ENCODE measurements around the gene MPHOSPH8. TPM values are rescaled to one million over a fixed set of nuclear protein-coding genes. Genes with fewer than 3 reads are reported as not detected.

MPHOSPH8 gene
- total RNA-seq, 1 donor from 2014 or later, result 9.7 TPM

GRCh38 chr13:19668778-19669177 is 35.3 kb downstream of the MPHOSPH8 start:
- DNase-seq (ENCODE audit: low read depth), result no peak
- no peak overlapping the region for H3K4me3 ChIP-seq (ENCODE audit: low read depth, low read length)
- no peak for FAIRE-seq
- H3K36me3 ChIP-seq (ENCODE audit: control insufficient read depth, insufficient read depth, low read length), result peaks cover 17% of the 10 kb centered on the region
- no peak for TF ChIP-seq CTCF (IDR thresholded peaks at IDR 0.05; ENCODE audit: insufficient read depth, low read length, severe bottlenecking)
- no peaks in the 10 kb centered on the region for H3K27me3 ChIP-seq (ENCODE audit: control insufficient read depth, insufficient read depth, low read length)

- H3K36me3 ChIP-seq (ENCODE audit: control insufficient read depth, insufficient read depth, low read length), result peaks cover 17% of the 10 kb centered on the region
- no peaks in the 10 kb centered on the region for H3K27me3 ChIP-seq (ENCODE audit: control insufficient read depth, insufficient read depth, low read length)
- DNase-seq (ENCODE audit: low read depth), result no peak
- FAIRE-seq, result no peak
- no peak for TF ChIP-seq CTCF (IDR thresholded peaks at IDR 0.05; ENCODE audit: insufficient read depth, low read length, severe bottlenecking)
- H3K4me3 ChIP-seq (ENCODE audit: low read depth, low read length), result no peak overlapping the region
Measured at GRCh38 chr13:19670147-19670546, 36.7 kb downstream of the MPHOSPH8 start.

GRCh38 chr13:19672990-19673389 is 39.5 kb downstream of the MPHOSPH8 start:
- DNase-seq (ENCODE audit: low read depth), result no peak
- no peak overlapping the region for H3K4me3 ChIP-seq (ENCODE audit: low read depth, low read length)
- H3K36me3 ChIP-seq (ENCODE audit: control insufficient read depth, insufficient read depth, low read length), result peaks cover 17% of the 10 kb centered on the region
- no peak for TF ChIP-seq CTCF (IDR thresholded peaks at IDR 0.05; ENCODE audit: insufficient read depth, low read length, severe bottlenecking)
- FAIRE-seq, result no peak
- H3K27me3 ChIP-seq (ENCODE audit: control insufficient read depth, insufficient read depth, low read length), result no peaks in the 10 kb centered on the region

GRCh38 chr13:19673473-19674430 is 40.3 kb downstream of the MPHOSPH8 start:
- FAIRE-seq (peak; percentile 47), DNase-seq (ENCODE audit: low read depth) (no peak)
- TF ChIP-seq CTCF (IDR thresholded peaks at IDR 0.05; ENCODE audit: insufficient read depth, low read length, severe bottlenecking), result no peak
- Histone ChIP-seq H3K27me3 (ENCODE audit: control insufficient read depth, insufficient read depth, low read length) (no peaks in the 10 kb centered on the region), H3K36me3 (ENCODE audit: control insufficient read depth, insufficient read depth, low read length) (peaks cover 18% of the 10 kb centered on the region), H3K4me3 (ENCODE audit: low read depth, low read length) (no peak overlapping the region)

- Histone ChIP-seq H3K4me3 (ENCODE audit: low read depth, low read length) (no peak overlapping the region), H3K27me3 (ENCODE audit: control insufficient read depth, insufficient read depth, low read length) (no peaks in the 10 kb centered on the region), H3K36me3 (ENCODE audit: control insufficient read depth, insufficient read depth, low read length) (peaks cover 15% of the 10 kb centered on the region)
- no peak for TF ChIP-seq CTCF (IDR thresholded peaks at IDR 0.05; ENCODE audit: insufficient read depth, low read length, severe bottlenecking)
- FAIRE-seq, result no peak
- DNase-seq (ENCODE audit: low read depth), result no peak
Measured at GRCh38 chr13:19674898-19675297, 41.4 kb downstream of the MPHOSPH8 start.

Measured in bronchial epithelial cell (primary cell).